Measurements from ENCODE around the gene BHLHE40. TPM values are rescaled to one million over a fixed set of nuclear protein-coding genes. Genes with fewer than 3 reads are reported as not detected.
A peak's percentile ranks its signal among the peaks of the same experiment; 100 is the strongest.

BHLHE40 gene
- total and polyA plus RNA-seq, 2 of the 13 experiments (the other 11 are each of a cell fraction or from before 2014, with no cell fraction given) = 1.8 to 51.0 TPM

- TF ChIP-seq MAX (IDR thresholded peaks at IDR 0.05) (no peak), THYN1 (CRISPR knock-in tag; IDR thresholded peaks at IDR 0.05; ENCODE audit: borderline replicate concordance, low read depth) (no peak), ARNT (IDR thresholded peaks at IDR 0.05) (no peak), NR2F6 (IDR thresholded peaks at IDR 0.05) (peak; percentile 63; the same call in 1 of the 2 replicates), NR2F6 (CRISPR knock-in tag; IDR thresholded peaks at IDR 0.05) (no peak), AHDC1 (CRISPR knock-in tag; IDR thresholded peaks at IDR 0.05; ENCODE audit: borderline replicate concordance) (no peak), E2F1 (CRISPR knock-in tag; IDR thresholded peaks at IDR 0.05) (no peak), ZNF546 (CRISPR knock-in tag; conservative IDR thresholded peaks at IDR 0.05) (no peak), TARDBP (CRISPR knock-in tag; IDR thresholded peaks at IDR 0.05) (0 out of 2 replicates have a peak, but pooled peaks have one; percentile 22), POGK (CRISPR knock-in tag; conservative IDR thresholded peaks at IDR 0.05) (no peak), POLR2A (IDR thresholded peaks at IDR 0.05; ENCODE audit: insufficient read depth in 1 of 2, low read depth in 2 of 2, low read length in 2 of 2) (no peak)
Measured at GRCh38 chr3:4977853-4978203, 1.4 kb upstream of the BHLHE40 start (continued).
